Measurements from ENCODE around the gene GLIPR2. TPM values are rescaled to one million over a fixed set of nuclear protein-coding genes. Genes with fewer than 3 reads are reported as not detected.

Gene GLIPR2
- total and polyA plus RNA-seq, 9 donors: 8.3 to 34.6 (median 16.0) TPM

DNA sequence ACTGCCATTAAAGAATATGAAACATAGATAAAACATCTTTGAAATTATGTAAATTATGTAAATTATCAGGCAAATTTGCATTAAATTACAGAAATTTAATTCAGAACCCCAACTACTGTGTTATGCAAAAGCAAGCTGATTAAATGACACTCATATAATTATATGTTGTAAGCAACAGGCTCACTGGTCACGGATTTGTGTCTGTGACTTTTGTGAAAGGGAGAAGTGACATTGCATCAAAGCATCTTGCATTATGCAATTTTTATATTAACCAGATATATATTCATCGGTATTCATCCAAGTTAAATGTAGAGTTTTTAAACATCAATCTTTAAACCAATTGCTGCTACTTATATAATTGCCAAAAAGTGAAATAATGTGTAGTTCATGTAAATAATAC lies 13.0 kb upstream of the GLIPR2 start:
- H3K4me1 ChIP-seq (ENCODE audit: insufficient read depth): no peaks in the 10 kb centered on the region
- no peak for DNase-seq
- no peaks in the 10 kb centered on the region for H3K9me3 ChIP-seq
- intact Hi-C loops (cut with DNase I): loop anchor here in 1 of 4 donors (10.0 kb wide), 1 partner anchor 51 kb away; no protein-coding TSS in a partner anchor
- H3K27ac ChIP-seq: no peak overlapping the region
- TF ChIP-seq CTCF (IDR thresholded peaks at IDR 0.05): no peak
- no peak for TF ChIP-seq EP300 (IDR thresholded peaks at IDR 0.05)
- no peak for TF ChIP-seq POLR2A (IDR thresholded peaks at IDR 0.05)
- no peaks in the 10 kb centered on the region for H3K27me3 ChIP-seq
- H3K36me3 ChIP-seq: no peaks in the 10 kb centered on the region
- 93 to 97% (median 96%) methylated on average over 2 of the region's 2 CpGs for WGBS, 3 donors
- H3K4me3 ChIP-seq: no peak overlapping the region

DNA sequence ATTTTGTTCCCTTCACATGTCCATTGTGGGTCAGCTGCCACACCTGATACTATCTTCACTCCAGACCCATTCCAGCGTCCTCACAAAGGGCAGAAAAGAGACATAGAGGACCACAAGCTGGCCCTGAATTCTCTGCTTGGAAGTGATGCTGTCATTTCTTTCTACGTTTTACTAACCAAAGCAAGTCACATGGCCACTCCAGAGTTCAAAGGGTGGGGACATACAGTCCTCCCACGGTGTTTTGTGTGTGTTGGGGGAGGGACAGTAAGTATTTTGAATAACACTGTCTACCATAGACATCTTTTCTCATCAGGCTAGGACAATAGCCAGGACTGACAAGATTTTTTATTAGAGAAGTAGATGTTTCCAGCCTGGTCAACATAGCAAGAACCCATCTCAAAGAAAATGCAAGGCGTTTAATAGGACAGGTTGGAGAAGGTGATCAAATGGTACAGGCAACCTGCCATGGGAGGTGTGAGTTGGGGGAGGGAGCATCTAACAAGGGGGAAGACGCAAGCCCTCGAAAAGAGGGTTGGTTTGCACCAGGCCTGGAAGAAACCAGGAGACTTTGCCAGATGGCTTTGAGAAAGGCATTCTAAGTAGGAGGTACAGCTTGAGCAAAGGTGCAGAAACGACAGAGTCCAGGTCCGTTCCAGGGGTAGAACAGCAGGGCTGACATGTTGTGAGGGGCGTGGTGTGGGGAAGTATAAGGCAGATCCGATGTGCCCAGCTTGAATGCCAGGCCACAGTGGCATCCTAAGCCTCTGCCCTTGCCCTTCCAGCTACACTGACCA lies 11.3 kb upstream of the GLIPR2 start:
- DNase-seq: no peak
- H3K36me3 ChIP-seq: no peaks in the 10 kb centered on the region

DNA sequence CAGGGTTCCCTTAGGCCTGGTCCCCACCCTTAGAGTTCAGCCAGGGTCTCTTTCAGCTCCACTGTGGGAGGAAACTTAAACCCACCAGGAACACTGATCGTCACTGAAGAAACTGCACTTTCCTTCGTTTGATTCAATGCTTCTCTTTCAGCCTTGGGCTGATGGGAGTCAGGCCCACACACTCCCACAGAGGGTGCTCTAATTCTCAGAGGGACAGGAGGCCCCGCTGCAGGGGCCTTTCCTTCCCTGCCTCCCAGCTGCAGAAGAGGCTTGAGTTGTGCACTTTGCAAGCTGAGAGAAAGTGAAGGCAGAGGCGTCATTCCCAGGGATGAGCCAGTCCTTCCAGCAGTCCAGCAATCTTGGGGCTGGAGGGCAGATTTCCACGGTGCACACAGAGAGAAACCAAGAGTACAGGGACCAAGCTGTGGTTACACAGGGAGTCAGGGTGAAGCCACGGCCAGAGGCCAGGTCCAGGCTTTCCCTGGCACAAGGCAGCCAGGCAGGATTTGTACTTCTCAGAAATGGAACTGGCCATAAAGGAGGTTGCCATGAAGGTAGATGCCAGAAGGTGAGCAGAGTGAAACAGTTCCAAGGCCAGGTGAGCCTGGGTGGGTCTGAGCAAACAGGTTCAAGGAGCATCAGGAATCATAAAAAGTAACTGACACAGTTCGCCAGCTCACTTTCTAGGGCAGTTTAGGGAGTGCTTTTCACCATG lies 10.4 kb upstream of the GLIPR2 start:
- DNase-seq: no peak
- intact Hi-C loops (cut with DNase I): loop anchor here in 1 of 4 donors (10.0 kb wide), 1 partner anchor 49 kb away; no protein-coding TSS in a partner anchor
- Histone ChIP-seq H3K4me1 (ENCODE audit: insufficient read depth) (no peaks in the 10 kb centered on the region), H3K4me3 (no peak overlapping the region), H3K9me3 (no peaks in the 10 kb centered on the region), H3K27ac (no peak overlapping the region), H3K27me3 (no peaks in the 10 kb centered on the region), H3K36me3 (no peaks in the 10 kb centered on the region)
- TF ChIP-seq CTCF (IDR thresholded peaks at IDR 0.05) (no peak), POLR2A (IDR thresholded peaks at IDR 0.05) (no peak), EP300 (IDR thresholded peaks at IDR 0.05) (no peak)
- whole genome bisulfite sequencing, 3 donors: 52 to 66% (median 63%) methylated on average over 7 of the region's 7 CpGs

More for the DNA sequence above, 11.3 kb upstream of the GLIPR2 start:
- Histone ChIP-seq H3K9me3 (no peaks in the 10 kb centered on the region), H3K4me1 (ENCODE audit: insufficient read depth) (no peaks in the 10 kb centered on the region), H3K27ac (no peak overlapping the region), H3K27me3 (no peaks in the 10 kb centered on the region), H3K4me3 (no peak overlapping the region)
- intact Hi-C loops (cut with DNase I): loop anchor here in 1 of 4 donors (10.0 kb wide), 1 partner anchor 50 kb away; no protein-coding TSS in a partner anchor
- TF ChIP-seq EP300 (IDR thresholded peaks at IDR 0.05) (no peak), POLR2A (IDR thresholded peaks at IDR 0.05) (no peak), CTCF (IDR thresholded peaks at IDR 0.05) (no peak)
- 75 to 77% (median 76%) methylated on average over 10 of the region's 10 CpGs for WGBS, 3 donors

DNA sequence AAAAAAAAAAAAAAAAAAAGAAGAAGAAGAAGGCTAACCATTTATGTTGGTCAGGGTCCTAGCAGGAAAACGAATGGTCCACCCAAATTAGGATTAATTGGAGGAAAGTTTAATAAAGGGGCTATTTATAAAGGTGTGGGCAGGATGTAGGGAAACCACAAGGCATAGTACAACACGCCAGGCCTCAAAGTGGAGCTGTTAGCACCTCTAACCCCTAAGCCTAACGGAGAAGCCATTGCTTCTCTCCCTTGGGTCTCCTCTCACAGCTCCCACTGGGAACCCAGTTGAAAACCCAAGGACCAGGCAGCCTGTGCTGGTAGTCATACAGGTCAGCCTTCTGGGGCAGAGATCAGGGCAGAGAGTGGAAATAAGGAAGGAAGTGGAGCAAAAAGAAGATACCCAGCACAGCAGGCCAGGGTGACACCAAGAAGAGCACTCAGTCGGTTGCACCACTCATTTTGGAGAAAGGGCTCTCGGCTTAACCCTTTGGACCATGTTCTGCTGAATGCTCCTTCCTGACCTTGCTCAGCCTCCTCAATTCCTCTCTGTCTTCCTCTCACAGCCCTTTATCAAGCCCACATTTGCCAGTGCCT lies 8.8 kb upstream of the GLIPR2 start:
- TF ChIP-seq CTCF (IDR thresholded peaks at IDR 0.05): no peak
- intact Hi-C loops (cut with DNase I): loop anchor here in 1 of 4 donors (10.0 kb wide), 1 partner anchor 47 kb away; no protein-coding TSS in a partner anchor
- Histone ChIP-seq H3K4me1 (ENCODE audit: insufficient read depth) (no peaks in the 10 kb centered on the region), H3K27me3 (no peaks in the 10 kb centered on the region), H3K36me3 (no peaks in the 10 kb centered on the region), H3K9me3 (no peaks in the 10 kb centered on the region), H3K27ac (no peak overlapping the region), H3K4me3 (no peak overlapping the region)
- DNase-seq: no peak
- 74 to 84% (median 83%) methylated on average over 5 of the region's 5 CpGs for WGBS, 3 donors

Measured in ovary (tissue), 9 donors.